K562 (cell line): ENCODE results near the gene CCPG1. TPM values are rescaled to one million over a fixed set of nuclear protein-coding genes. Genes with fewer than 3 reads are reported as not detected.
"Not testable (repeated sequence)": the region's sequence is repeated elsewhere in the genome, so short reads cannot be mapped to it uniquely, and the experiment has no call there.

Experiments
- ATAC-seq: fragments of 200-7000 bp; cut with Tn5 transposase; 3 replicates; pipeline ENCODE4 v1.9.1; 2020; ENCODE audit warnings: moderate library complexity
- BruUV-seq: library from RNA; stranded (reverse); fragments of 400-500 nt; replicated peaks from 2 replicates; lab custom pipeline; 2021; lab: Mats Ljungman, UMichigan
- CTCF ChIA-PET: fragments of 300-600 bp; formaldehyde crosslinking; extraction: SDS; loops from one replicate; lab custom pipeline; 2021; ENCODE audit warnings: low intra/inter-chr PET ratio; lab: Yijun Ruan, JAX
- POLR2A ChIA-PET: fragments of 300-600, 350-650 bp; sonication (Branson Sonifier 250); formaldehyde crosslinking; extraction: SDS; loops from one replicate; lab custom pipeline; 2021; ENCODE audit warnings: antibody characterized with exemption, inconsistent platforms; lab: Yijun Ruan, JAX
- DNase-seq, 4 experiments: peaks; one replicate each; pipeline versions ENCODE4 v3.0.0 to v3.0.0-alpha.2; 2011 to 2018; ENCODE audit warnings: low spot score in 3 of 4, mixed read lengths in 3 of 4; ENCODE audit errors: extremely low read depth in 1 of 4
- FAIRE-seq: peaks from 2 replicates; lab custom pipeline; 2011; peaks lifted over from hg19 to GRCh38; lab: Jason Lieb, UNC
- H2AFZ ChIP-seq: 2 replicates; pipeline ENCODE4 v1.6.0; 2011; ENCODE audit warnings: low read depth, low read length, control low read depth, inconsistent platforms
- H3K27ac ChIP-seq: fragments of 200-600 bp; 3 replicates; pipeline ENCODE4 v1.8.0; 2011; ENCODE audit warnings: low read depth, mild to moderate bottlenecking, control low read depth, inconsistent platforms, low read length, moderate library complexity, mixed read lengths; ENCODE audit errors: extremely low read depth
- H3K27me3 ChIP-seq, 2 experiments: fragments of 300-600 bp in 1 of 2; 2 replicates in 1 of 2; 3 replicates in 1 of 2; pipeline versions ENCODE4 v1.6.0 to v1.8.0; 2011; ENCODE audit warnings: inconsistent platforms in 2 of 2, low read length in 2 of 2, mild to moderate bottlenecking in 1 of 2, mixed read lengths in 1 of 2, moderate library complexity in 1 of 2; ENCODE audit not compliant: control insufficient read depth in 2 of 2, insufficient read depth in 2 of 2
- H3K36me3 ChIP-seq: fragments of 300-600 bp; 3 replicates; pipeline ENCODE4 v1.8.0; 2011; ENCODE audit warnings: mild to moderate bottlenecking, low read length, inconsistent platforms; ENCODE audit not compliant: control insufficient read depth, insufficient read depth
- H3K4me1 ChIP-seq, 2 experiments: fragments of 200-600 bp in 1 of 2; replicated peaks in 1 of 2; 2 replicates in 1 of 2; 3 replicates in 1 of 2; pipeline versions ENCODE4 v1.5.1 to v1.8.0; 2011; ENCODE audit warnings: inconsistent platforms in 2 of 2, low read length in 2 of 2, mild to moderate bottlenecking in 1 of 2, mixed read lengths in 1 of 2, moderate library complexity in 1 of 2; ENCODE audit not compliant: control insufficient read depth in 2 of 2, insufficient read depth in 2 of 2
- H3K4me2 ChIP-seq: 2 replicates; pipeline ENCODE4 v1.6.1; 2011; ENCODE audit warnings: low read length, control low read depth, inconsistent platforms, mixed read lengths; ENCODE audit not compliant: insufficient read depth
- H3K4me3 ChIP-seq: fragments of 200-600 bp; sonication (generic), shearing (Covaris generic); 2 replicates; pipeline ENCODE4 v1.5.1; 2016; ENCODE audit warnings: control low read depth, inconsistent platforms
- H3K79me2 ChIP-seq: fragments of 200-600 bp; 3 replicates; pipeline ENCODE4 v1.8.0; 2011; ENCODE audit warnings: low read length, inconsistent platforms; ENCODE audit not compliant: control insufficient read depth, insufficient read depth
- H3K9ac ChIP-seq, 2 experiments: 2 replicates each; pipeline versions ENCODE4 v1.6.0 to v1.6.1; 2011; ENCODE audit warnings: low read depth in 2 of 2, low read length in 2 of 2, control low read depth in 1 of 2, inconsistent platforms in 1 of 2, mild to moderate bottlenecking in 1 of 2, mixed read lengths in 1 of 2; ENCODE audit not compliant: insufficient read depth in 1 of 2
- H3K9me1 ChIP-seq: one replicate; pipeline ENCODE4 v1.6.0; 2011; ENCODE audit warnings: inconsistent platforms, mild to moderate bottlenecking, low read length, moderate library complexity; ENCODE audit not compliant: control insufficient read depth, insufficient read depth
- H3K9me3 ChIP-seq: replicated peaks from 2 replicates; pipeline ENCODE4 v1.5.1; 2011; ENCODE audit warnings: low read depth, low read length, inconsistent platforms; ENCODE audit not compliant: control insufficient read depth, insufficient read depth
- H4K20me1 ChIP-seq: replicated peaks from 2 replicates; pipeline ENCODE4 v1.6.1; 2011; ENCODE audit warnings: low read length, inconsistent platforms, mixed read lengths; ENCODE audit not compliant: control insufficient read depth, insufficient read depth
- WGBS: fragments of 100-300 bp; shearing (Covaris generic); methylation state at CpG from one replicate; pipeline ENCODE4 v1.1.6; 2016; ENCODE audit warnings: low coverage, mixed read lengths; ENCODE audit not compliant: insufficient coverage; ENCODE audit errors: missing lambda C conversion rate; 5-methylcytosine and 5-hydroxymethylcytosine counted together
- in situ Hi-C: fragments of 300-500 bp; cut with MboI; formaldehyde crosslinking; loops from 4 replicates; pipeline ENCODE4 v1.15.0; 2018; ENCODE audit warnings: inconsistent platforms, mixed read lengths
- intact Hi-C: fragments of 100-400 bp; cut with micrococcal nuclease; formaldehyde crosslinking; loops from 2 replicates; pipeline ENCODE4 v1.14.2; 2022
- polyA plus RNA-seq, 8 experiments: library from polyadenylated mRNA; depleted of rRNA in 4 of 8; stranded (reverse) in 5 of 8; unstranded in 3 of 8; fragments of >200 nt; fragmentation: Nextera tagmentation in 2 of 8; fragmentation: Illumina TruSeq in 1 of 8; extraction: Ambion mirVana in 2 of 8; extraction: Trizol in 1 of 8; gene quantifications; 2 replicates each; pipeline versions ENCODE4 v1.2.1 to v1.2.3, GENCODE V29; 2011 to 2014; ENCODE audit warnings: inconsistent platforms in 1 of 8, missing spikeins in 1 of 8
- total RNA-seq, 7 experiments: library from RNA; depleted of rRNA in 6 of 7; stranded (reverse); fragments of >200 nt in 6 of 7; fragmentation: Illumina TruSeq in 2 of 7; extraction: Trizol in 2 of 7; gene quantifications; 2 replicates each; pipeline versions ENCODE4 v1.2.1 to v1.2.3, GENCODE V29; 2011 to 2021; ENCODE audit warnings: low replicate concordance in 1 of 7
- TF ChIP-seq, protein P1 (sequence below): sonication (generic); formaldehyde crosslinking; IDR thresholded peaks from 2 replicates; pipeline ENCODE4 v1.8.0; 2022; ENCODE audit warnings: mild to moderate bottlenecking, missing genetic modification reagents

The CCPG1 gene
- total and polyA plus RNA-seq, 9 of the 15 experiments (the other 6 are each of a cell fraction or from before 2014, with no cell fraction given), result 33.0 to 54.9 (median 41.1) TPM

DNA sequence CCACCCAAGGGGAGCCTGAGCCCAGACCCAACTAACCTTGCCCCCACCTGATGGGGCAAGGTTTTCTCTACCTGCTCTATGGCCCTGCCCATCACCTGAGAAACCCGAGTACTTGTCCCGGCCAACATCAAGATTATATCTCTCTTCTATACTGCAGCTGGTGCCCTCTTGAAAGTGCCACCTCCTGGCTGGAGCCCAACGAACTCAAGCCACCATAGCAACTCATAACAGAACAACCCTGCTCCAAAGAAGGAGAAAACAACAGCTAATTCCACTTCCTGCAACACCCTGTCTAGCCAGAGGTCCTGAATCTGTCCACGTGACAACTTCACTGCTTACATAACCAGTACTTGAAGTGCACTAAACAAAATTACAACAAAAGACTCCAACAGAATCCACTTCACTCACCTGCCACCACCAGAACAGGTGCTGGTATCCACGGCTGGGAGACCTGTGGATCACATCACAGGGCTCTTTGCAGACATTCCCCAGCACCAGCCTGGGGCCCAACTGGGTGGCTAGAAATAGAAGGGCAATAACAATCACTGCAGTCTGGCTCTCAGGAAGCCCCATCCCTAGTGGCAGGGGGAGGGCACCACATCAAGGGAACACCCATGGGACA, 49.4 kb upstream of the CCPG1 start (continued):
- TF ChIP-seq, protein P1, sequence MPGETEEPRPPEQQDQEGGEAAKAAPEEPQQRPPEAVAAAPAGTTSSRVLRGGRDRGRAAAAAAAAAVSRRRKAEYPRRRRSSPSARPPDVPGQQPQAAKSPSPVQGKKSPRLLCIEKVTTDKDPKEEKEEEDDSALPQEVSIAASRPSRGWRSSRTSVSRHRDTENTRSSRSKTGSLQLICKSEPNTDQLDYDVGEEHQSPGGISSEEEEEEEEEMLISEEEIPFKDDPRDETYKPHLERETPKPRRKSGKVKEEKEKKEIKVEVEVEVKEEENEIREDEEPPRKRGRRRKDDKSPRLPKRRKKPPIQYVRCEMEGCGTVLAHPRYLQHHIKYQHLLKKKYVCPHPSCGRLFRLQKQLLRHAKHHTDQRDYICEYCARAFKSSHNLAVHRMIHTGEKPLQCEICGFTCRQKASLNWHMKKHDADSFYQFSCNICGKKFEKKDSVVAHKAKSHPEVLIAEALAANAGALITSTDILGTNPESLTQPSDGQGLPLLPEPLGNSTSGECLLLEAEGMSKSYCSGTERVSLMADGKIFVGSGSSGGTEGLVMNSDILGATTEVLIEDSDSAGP (CRISPR knock-in tag), result no peak
- TF ChIP-seq, all 486 proteins: peak for 0

DNA sequence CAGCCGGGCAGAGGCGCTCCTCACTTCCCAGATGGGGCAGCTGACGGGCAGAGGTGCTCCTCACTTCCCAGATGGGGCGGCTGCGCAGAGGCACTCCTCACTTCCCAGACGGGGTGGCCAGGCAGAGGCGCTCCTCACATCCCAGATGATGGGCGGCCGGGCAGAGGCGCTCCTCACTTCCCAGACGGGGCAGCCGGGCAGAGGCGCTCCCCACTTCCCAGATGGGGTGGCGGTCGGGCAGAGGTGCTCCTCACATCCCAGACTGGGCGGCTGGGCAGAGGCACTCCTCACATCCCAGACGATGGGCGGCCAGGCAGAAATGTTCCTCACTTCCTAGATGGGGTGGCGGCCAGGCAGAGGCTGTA, 38.9 kb upstream of the CCPG1 start:
- H3K4me3 ChIP-seq, H3K9ac ChIP-seq, H3K9me1 ChIP-seq, BruUV-seq, H3K79me2 ChIP-seq, H3K27ac ChIP-seq, H2AFZ ChIP-seq, H3K4me1 ChIP-seq, H4K20me1 ChIP-seq, DNase-seq, ATAC-seq, in situ Hi-C loops, POLR2A ChIA-PET, H3K9me3 ChIP-seq, FAIRE-seq, H3K27me3 ChIP-seq, intact Hi-C loops, H3K4me2 ChIP-seq, CTCF ChIA-PET, H3K36me3 ChIP-seq: not testable (repeated sequence)
- WGBS, result 64% methylated on average over 6 of the region's 19 CpGs

DNA sequence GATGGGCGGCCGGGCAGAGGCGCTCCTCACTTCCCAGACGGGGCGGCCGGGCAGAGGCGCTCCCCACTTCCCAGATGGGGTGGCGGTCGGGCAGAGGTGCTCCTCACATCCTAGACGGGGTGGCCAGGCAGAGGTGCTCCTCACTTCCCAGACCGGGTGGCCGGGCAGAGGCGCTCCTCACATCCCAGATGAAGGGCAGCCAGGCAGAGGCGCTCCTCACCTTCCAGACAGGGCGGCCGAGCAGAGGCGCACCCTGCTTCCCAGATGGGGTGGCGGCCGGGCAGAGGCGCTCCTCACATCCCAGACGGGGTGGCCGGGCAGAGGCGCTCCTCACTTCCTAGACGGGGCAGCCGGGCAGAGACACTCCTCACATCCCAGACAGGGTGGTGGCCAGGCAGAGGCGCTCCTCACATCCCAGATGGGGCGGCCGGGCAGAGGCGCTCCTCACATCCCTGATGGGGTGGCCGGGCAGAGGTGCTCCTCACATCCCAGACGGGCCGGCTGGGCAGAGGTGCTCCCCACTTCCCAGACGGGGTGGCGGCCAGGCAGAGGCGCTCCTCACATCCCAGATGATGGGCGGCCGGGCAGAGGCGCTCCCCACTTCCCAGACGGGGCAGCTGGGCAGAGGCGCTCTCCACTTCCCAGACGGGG, 38.3 kb upstream of the CCPG1 start:
- H2AFZ ChIP-seq, ATAC-seq, H3K36me3 ChIP-seq, H3K9ac ChIP-seq, BruUV-seq, H3K4me1 ChIP-seq, H3K9me1 ChIP-seq, H3K4me3 ChIP-seq, in situ Hi-C loops, H3K4me2 ChIP-seq, H3K27me3 ChIP-seq, POLR2A ChIA-PET, H3K79me2 ChIP-seq, DNase-seq, H3K9me3 ChIP-seq, intact Hi-C loops, FAIRE-seq, CTCF ChIA-PET, H3K27ac ChIP-seq, H4K20me1 ChIP-seq: not testable (repeated sequence)
- WGBS, result 62% methylated on average over 12 of the region's 41 CpGs

DNA sequence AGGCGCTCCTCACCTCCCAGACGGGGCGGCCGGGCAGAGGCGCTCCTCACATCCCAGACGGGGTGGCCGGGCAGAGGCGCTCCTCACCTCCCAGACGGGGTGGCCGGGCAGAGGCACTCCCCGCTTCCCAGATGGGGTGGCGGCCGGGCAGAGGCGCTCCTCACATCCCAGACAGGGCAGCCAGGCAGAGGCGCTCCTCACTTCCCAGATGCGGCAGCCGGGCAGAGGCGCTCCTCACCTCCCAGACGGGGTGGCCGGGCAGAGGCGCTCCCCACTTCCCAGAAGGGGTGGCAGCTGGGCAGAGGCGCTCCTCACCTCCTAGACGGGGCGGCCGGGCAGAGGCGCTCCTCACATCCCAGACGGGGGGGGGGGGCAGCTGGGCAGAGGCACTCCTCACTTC, 37.8 kb upstream of the CCPG1 start:
- BruUV-seq, FAIRE-seq, intact Hi-C loops, H3K4me2 ChIP-seq, H2AFZ ChIP-seq, H3K36me3 ChIP-seq, DNase-seq, H3K9ac ChIP-seq, POLR2A ChIA-PET, H3K79me2 ChIP-seq, H3K9me1 ChIP-seq, H3K4me1 ChIP-seq, CTCF ChIA-PET, H3K4me3 ChIP-seq, H3K27me3 ChIP-seq, in situ Hi-C loops, H3K27ac ChIP-seq, H4K20me1 ChIP-seq, H3K9me3 ChIP-seq, ATAC-seq: not testable (repeated sequence)
- WGBS, result 63% methylated on average over 8 of the region's 27 CpGs
